GM18907 (cell line): Measurements from ENCODE around the gene GMDS.

ENCODE experiments used
- ATAC-seq: cut with Tn5 transposase; IDR thresholded peaks from one replicate; pipeline ENCODE4 v1.9.1; 2021; ENCODE audit warnings: mild to moderate bottlenecking, moderate library complexity; ENCODE audit not compliant: unreplicated experiment

The GMDS gene

DNA sequence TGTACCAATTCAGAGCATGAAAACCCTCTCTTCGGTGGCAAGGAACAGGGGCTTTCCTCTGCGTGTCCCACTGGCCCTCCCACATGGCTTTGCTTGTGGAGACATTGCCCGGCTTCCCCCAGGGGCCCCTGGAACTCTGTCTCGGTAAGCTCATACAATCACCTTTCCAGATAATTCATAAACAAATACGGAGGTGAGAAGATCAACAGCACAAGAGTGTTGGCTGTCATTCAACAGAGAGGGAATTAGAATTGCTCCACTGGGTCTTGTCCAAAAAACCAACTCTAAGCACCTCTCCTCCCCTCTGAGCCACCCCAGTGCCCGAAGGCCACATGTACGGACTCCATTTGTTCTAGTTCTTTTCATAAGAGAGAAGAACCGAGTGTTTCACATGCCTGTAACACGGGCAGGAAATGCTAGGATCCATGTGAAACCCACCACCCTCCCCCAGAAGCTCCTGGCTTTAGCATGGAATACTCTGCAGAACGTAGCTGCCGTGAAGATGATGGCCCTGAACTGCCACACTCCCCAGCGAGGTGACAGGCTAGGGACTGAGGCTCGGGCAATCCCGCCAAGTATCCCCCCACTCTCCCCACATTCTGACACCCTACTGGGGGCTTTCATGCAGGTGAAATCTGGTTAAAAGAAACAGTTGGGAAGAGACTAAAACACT, 660.3 kb downstream of the GMDS start:
- no peak for ATAC-seq

DNA sequence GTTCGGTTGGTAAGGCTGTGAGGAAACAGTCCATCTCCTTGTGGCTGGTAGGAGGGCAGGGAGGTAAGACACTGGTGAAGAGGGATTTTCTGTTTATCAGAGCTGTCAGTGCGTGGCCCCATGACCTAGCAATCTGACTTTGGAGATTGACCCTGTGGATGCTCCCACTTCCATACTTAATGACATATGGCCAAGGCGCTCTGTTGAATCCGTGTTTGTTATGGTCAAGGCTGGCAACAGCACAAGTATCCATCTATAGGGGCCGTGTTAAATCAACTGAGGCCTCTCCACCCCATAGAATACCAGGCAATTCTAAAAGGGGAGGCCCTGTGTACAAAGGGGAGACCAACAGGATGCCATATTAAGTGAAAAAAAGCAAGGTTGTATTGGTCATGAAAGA, 661.3 kb downstream of the GMDS start:
- ATAC-seq = no peak

DNA sequence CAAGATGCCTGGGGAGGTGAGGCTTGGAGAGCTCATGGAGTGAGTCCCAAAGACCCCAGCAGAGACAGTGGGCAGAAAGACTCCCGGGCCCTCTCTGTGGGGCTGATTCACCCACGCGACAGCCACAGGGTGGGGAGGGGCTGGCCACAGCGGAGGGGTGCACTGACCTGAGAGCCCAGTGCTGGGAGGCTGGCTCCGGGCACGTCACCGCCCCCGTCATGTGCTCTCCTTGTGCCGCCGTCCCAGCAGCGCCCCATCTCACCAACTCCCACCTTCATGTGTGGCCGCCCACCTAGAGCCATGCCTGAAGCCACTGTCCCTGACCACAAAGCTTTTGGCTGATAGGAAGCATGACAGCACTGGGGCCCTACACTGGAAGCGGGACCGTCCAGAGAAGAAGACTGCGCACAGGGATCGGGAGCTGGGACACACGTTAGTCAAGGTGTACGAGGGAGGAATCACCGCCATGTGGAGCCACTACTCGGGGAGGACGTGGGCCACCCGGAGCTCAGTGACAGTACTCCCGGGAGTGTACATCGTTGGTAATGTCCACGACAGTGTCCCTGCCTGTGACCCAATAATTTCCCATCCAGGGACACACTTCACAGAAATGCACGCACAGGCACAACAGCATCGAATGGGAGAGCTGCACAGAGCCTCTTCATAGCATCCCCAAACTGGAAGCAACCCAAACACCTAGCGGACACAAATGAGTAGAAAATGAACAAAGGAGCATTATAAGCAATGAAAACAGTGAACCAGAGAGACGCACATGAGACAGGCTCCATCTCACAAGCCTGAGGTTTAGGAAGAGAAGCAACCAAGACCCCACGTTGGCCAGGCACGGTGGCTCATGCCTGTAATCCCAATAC, 664.0 kb downstream of the GMDS start:
- no peak for ATAC-seq

DNA sequence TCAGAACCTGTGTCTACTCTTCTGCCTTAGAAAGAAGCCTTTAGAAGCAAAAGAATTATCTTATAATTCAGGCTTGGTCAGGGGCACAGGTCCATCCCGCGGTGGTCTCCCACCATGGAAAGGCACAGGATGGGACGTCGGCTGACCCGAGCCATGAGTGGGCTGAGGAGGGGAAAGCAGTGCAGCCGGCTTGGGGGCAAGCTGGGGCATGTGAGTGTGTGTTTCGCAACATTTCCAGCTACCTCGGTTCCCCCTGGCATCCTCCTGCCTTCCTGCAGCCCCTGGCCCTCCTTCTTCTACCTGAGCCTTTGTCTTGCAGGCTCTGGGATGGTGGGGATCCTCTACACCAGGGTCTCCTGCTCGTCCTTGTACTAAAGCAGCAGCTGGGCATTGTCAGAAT, 664.8 kb downstream of the GMDS start:
- no peak for ATAC-seq

DNA sequence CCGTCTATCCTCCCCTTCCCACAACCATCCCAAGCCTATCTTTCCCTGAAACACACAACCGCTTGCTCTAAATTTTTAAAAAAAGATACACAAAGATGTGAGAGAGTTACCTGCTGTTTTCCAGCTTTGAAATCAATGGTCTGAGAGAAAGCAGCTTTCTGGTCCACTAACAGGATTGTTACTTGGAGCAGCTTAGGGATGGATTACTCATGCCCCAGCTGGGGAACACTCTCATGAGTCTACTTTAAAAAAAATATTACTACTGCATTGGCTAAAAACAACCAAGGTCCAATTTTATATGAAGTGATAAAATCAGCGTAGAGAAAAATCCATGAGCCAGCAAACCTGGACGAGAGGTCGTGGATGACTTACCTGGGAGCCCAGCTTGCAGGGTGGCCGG, 665.3 kb downstream of the GMDS start:
- ATAC-seq = no peak

DNA sequence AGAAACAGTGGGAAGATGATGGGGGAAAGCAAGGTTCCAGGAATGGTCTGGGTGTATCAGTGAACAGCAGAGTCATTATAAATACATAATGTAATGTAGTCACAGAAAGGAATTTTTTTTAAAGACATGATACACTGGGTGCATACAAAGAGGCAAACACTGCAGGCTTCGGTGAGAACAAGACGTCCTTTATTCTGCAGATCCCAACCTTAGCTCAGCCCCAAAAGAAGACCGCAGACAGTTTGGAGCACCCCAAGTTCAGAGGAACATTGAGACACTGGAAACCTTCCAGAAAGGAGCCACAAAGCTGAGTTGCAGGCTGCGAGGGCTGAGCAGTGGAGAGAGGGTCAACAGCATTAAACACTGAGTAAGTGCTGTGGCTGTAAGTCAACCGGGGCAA, 666.3 kb downstream of the GMDS start:
- ATAC-seq = no peak

DNA sequence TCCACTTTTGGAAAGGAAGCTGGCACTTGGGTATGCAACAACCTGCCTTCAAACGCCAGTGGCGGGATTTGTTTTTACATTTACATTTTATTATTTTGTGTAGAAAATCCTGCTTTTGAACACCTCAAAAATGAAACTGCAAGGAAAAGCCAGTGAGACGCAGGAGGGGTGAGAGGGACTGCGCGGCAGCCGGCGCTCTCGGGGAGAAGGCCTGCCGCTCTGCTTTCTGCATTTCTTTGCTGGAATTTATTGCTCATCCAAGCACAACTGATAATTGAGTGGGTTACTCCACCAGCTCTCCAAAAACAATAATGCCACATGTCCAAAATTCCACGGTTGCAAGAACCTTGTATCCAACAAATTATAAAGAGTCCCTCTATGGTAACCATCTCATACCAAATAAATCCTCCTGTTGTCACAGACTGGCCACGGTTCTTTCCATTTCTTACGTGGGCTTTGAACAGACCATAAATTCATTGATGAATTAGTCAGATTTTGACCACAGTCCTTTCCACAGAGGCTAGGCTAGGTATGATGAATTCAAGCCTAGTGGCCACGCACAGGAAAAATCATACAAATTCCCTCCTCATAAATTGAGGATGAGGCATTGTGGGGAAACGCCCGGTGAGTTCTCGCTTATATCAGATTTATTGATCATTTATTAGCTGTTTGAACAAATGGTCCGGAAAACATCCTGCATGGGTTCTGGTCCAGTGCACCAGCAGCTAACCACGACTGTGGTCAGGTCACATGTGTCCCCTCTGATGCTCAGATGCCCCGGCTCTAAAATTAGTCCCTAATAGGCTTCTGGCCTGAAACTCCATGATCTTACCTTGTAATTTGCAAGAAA, 667.3 kb downstream of the GMDS start:
- ATAC-seq = no peak

DNA sequence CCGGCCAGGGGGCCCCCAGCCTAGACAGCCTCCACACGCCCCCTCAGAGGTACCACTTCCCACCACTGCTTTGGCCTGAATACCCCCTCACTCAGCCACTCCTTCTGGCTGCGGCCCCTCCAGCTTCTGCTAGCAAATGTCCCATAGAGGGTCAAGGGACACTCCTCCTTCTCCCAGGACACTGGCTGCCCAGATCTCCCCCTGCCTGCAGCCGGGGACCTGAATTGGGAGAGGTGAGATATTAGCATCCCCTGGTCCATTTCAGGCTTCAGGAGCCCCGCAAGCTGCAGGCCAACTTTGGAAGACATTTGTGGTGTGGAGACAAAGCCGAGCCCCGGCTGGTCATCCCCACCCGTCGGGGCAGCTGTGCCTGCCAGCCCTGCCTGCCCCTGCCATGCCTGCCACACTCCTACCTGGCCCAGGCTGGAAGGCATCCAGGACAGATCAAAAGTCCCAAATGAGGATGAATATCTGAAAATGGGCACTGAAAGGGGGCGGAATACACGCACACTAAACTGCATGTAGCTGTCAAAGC, 668.2 kb downstream of the GMDS start:
- ATAC-seq = no peak

DNA sequence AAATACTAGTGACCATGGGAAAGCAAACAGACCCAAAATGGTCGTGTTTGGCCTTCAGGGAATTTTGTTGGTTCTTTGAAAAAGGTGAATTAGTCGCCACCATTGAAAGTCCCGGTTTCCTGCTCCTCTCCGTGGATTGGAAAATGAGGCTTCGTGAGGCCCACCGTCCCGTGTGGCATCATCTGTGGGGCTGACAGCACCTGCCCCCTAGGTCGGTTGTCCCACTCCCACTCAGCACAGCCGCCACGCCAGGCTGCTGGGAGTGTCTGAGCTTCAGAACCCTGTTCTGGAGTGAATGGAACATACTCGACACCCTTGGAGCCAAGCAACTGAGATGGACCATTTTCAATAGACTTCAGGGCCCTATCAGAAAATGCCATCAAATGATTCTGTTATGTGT, 668.7 kb downstream of the GMDS start:
- no peak for ATAC-seq

DNA sequence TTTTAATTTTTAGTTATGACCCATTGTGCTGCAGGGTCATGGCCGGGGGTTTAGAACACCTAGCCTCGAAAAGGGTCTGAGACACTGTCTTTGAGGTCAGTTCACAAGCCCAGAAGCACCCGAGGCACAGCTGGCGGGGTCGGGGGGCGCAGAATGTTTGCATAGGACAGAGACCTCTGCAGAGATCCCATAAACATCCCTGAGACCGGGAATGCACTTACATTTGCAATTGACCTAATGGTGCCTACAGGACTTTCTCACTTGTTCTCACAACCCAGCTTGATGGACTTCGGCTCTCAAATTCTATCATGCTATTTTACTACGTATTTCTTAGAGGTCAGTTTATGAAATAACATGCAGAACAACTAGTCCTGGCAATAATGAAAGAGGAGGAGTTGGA, 669.2 kb downstream of the GMDS start:
- ATAC-seq = no peak

DNA sequence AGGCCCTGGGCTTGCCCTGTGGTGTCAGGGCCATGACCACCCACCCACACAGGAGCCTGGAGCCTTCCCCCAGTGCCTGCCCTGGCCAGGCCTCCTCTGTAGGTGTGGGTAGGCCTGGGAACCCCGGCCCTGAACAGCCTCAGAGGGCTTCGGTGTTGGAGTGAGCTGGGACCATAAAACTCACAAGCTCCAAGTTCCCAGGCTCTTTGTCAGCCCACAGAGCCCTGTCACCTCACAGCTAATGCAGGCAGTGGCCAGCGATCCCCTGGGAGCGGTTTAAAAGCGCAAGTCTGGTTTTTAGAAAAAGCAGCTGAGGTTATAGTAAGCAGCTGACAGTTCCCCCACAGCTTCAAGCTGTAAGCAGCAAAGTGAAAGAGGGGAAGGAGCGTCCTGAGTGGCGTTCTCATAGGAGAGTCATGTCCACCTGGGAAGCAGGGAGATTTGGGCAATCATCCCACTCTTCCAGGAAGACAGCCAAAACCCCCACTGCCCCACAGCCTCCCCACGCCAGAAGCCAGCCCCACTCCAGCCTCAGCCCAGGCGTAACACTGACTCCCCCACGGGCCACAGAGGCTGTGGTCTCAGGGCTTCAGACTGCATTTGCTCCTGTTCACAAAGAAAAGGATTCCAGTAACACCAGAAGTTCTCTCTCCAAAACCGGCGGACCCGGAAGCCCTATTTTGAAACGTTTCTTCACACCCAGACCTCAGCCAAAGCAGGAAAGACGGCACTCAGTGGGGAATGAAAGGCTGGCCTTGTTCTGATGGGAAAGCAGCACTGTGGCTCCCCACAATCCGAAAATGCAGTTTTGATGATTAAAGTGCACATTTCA, 670.0 kb downstream of the GMDS start:
- ATAC-seq = no peak

DNA sequence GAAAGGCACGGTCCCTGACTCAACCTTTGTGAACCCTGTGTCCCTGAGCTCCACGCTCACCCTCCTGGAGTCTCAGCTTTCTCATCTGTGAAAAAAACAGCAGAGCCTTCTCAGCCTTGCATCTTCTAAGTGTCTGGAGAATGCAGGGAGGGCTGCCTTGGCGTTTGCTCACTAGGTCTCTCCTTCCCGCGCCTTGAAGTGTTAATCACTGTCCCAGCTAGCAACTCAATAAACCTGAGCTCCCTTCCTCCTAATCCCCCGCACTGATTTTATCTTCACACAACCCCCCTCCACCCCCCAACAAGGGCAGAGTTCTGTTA, 670.6 kb downstream of the GMDS start:
- no peak for ATAC-seq

DNA sequence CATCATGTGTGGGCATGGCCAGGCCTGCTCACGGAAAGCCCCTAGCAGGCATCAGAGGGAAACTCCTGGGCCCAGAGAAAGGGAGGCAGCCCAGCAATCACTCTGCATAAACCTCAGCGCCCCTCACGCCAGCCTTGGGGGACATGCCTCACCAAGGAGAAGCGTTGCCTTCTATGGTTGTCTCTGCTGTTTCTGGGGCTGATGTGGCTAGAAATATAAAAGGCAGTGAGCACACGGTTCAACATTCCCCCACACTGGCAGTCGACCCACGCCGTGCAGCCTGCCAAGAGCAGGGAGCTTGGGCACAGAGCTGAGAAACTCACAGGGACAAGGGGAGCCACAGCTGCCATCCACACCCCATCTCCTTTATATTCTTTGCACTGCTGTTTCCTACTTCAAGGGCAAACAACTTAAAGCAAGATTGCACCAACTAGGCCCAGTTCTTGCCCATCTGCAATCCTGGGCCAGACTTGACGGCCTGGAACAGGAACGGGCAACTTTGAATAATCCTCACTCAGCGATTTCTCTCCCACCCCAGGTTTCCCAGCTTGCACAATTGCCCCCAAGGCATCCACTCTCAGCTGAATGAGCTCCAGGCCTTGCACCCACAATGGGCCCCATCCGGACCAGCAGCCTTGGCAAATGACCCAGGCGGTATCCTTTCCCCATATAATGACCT, 671.2 kb downstream of the GMDS start:
- no peak for ATAC-seq
